ENCODE data around the gene STEAP1B.

- TF ChIP-seq YY1 (IDR thresholded peaks at IDR 0.05; ENCODE audit: insufficient read depth, insufficient read length) (no peak), ZNF274 (IDR thresholded peaks at IDR 0.05; ENCODE audit: low read depth, low read length) (no peak)
Observed at GRCh38 chr7:22432203-22432718, 67.7 kb downstream of the STEAP1B start.
